HepG2 (cell line): Measurements from ENCODE around the gene C1orf115.

Source experiments
- AGO1 ChIP-seq: fragments of 200-400 bp; formaldehyde crosslinking; IDR thresholded peaks from 2 replicates; pipeline ENCODE4 v1.6.1; 2017; ENCODE audit warnings: mild to moderate bottlenecking, low read depth, low read length, moderate library complexity; ENCODE audit not compliant: poor library complexity, severe bottlenecking
- ATRX ChIP-seq: sonication (generic); formaldehyde crosslinking; IDR thresholded peaks from 2 replicates; pipeline ENCODE4 v1.4.0; 2020; ENCODE audit warnings: missing genetic modification reagents, borderline replicate concordance
- HIVEP1 ChIP-seq: sonication (generic); formaldehyde crosslinking; IDR thresholded peaks from 2 replicates; pipeline ENCODE4 v1.4.0; 2020; ENCODE audit warnings: mild to moderate bottlenecking, missing genetic modification reagents
- JUNB ChIP-seq: sonication (generic); formaldehyde crosslinking; IDR thresholded peaks from 2 replicates; pipeline ENCODE4 v1.8.0; 2022; ENCODE audit warnings: missing genetic modification reagents, mild to moderate bottlenecking, borderline replicate concordance
- RAD21 ChIP-seq: fragments of 450-650 bp; formaldehyde crosslinking; IDR thresholded peaks from 2 replicates; pipeline ENCODE4 v1.5.0; 2020; ENCODE audit warnings: mild to moderate bottlenecking
- REPIN1 ChIP-seq: sonication (generic); formaldehyde crosslinking; IDR thresholded peaks from 2 replicates; pipeline ENCODE4 v1.8.0; 2022; ENCODE audit warnings: missing genetic modification reagents, low read depth, mild to moderate bottlenecking, borderline replicate concordance
- TF ChIP-seq, protein P1 (sequence below): sonication (generic); formaldehyde crosslinking; IDR thresholded peaks from 2 replicates; pipeline ENCODE4 v1.4.0; 2020; ENCODE audit warnings: low read depth, missing genetic modification reagents
- TF ChIP-seq, protein P2 (sequence below): sonication (generic); formaldehyde crosslinking; IDR thresholded peaks from 2 replicates; pipeline ENCODE4 v1.5.0; 2020; ENCODE audit warnings: missing genetic modification reagents, mild to moderate bottlenecking, borderline replicate concordance
- TF ChIP-seq, protein P3 (sequence below): sonication (generic); formaldehyde crosslinking; IDR thresholded peaks from 2 replicates; pipeline ENCODE4 v1.4.0; 2020; ENCODE audit warnings: missing genetic modification reagents, borderline replicate concordance
- TF ChIP-seq, protein P4 (sequence below): sonication (generic); formaldehyde crosslinking; IDR thresholded peaks from 2 replicates; pipeline ENCODE4 v1.5.0; 2020; ENCODE audit warnings: mild to moderate bottlenecking, missing genetic modification reagents, moderate library complexity

DNA sequence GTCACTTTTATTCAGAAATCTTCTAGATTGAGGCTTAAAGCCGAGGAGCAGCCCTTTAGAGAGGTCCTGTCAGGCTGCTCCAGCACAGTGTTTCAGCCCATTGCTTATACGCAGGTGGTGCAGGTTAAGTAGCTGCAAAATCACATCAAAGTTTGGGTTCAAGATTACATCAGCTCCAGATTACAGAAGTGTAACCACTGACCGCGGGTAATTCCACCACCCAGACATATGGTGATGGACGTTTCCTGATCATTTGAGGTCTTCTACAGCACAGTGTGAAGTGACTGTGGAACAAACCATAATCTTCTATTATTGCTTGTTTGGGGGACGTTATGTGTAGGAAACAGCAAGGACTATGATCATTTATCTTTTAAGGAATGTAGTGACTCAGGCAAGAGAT, 11.8 kb downstream of the C1orf115 start:
- no peak for TF ChIP-seq JUNB (CRISPR knock-in tag)
- no peak for TF ChIP-seq ATRX
- TF ChIP-seq, protein P1, sequence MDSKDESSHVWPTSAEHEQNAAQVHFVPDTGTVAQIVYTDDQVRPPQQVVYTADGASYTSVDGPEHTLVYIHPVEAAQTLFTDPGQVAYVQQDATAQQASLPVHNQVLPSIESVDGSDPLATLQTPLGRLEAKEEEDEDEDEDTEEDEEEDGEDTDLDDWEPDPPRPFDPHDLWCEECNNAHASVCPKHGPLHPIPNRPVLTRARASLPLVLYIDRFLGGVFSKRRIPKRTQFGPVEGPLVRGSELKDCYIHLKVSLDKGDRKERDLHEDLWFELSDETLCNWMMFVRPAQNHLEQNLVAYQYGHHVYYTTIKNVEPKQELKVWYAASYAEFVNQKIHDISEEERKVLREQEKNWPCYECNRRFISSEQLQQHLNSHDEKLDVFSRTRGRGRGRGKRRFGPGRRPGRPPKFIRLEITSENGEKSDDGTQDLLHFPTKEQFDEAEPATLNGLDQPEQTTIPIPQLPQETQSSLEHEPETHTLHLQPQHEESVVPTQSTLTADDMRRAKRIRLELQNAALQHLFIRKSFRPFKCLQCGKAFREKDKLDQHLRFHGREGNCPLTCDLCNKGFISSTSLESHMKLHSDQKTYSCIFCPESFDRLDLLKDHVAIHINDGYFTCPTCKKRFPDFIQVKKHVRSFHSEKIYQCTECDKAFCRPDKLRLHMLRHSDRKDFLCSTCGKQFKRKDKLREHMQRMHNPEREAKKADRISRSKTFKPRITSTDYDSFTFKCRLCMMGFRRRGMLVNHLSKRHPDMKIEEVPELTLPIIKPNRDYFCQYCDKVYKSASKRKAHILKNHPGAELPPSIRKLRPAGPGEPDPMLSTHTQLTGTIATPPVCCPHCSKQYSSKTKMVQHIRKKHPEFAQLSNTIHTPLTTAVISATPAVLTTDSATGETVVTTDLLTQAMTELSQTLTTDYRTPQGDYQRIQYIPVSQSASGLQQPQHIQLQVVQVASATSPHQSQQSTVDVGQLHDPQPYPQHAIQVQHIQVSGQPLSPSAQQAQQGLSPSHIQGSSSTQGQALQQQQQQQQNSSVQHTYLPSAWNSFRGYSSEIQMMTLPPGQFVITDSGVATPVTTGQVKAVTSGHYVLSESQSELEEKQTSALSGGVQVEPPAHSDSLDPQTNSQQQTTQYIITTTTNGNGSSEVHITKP (CRISPR knock-in tag): no peak
- TF ChIP-seq, protein P2, sequence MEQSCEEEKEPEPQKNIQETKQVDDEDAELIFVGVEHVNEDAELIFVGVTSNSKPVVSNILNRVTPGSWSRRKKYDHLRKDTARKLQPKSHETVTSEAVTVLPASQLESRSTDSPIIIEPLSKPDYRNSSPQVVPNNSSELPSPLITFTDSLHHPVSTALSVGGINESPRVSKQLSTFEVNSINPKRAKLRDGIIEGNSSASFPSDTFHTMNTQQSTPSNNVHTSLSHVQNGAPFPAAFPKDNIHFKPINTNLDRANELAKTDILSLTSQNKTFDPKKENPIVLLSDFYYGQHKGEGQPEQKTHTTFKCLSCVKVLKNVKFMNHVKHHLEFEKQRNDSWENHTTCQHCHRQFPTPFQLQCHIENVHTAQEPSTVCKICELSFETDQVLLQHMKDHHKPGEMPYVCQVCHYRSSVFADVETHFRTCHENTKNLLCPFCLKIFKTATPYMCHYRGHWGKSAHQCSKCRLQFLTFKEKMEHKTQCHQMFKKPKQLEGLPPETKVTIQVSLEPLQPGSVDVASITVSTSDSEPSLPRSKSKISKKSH (CRISPR knock-in tag): no peak
- TF ChIP-seq REPIN1 (CRISPR knock-in tag): no peak
- TF ChIP-seq, protein P3, sequence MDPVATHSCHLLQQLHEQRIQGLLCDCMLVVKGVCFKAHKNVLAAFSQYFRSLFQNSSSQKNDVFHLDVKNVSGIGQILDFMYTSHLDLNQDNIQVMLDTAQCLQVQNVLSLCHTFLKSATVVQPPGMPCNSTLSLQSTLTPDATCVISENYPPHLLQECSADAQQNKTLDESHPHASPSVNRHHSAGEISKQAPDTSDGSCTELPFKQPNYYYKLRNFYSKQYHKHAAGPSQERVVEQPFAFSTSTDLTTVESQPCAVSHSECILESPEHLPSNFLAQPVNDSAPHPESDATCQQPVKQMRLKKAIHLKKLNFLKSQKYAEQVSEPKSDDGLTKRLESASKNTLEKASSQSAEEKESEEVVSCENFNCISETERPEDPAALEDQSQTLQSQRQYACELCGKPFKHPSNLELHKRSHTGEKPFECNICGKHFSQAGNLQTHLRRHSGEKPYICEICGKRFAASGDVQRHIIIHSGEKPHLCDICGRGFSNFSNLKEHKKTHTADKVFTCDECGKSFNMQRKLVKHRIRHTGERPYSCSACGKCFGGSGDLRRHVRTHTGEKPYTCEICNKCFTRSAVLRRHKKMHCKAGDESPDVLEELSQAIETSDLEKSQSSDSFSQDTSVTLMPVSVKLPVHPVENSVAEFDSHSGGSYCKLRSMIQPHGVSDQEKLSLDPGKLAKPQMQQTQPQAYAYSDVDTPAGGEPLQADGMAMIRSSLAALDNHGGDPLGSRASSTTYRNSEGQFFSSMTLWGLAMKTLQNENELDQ (CRISPR knock-in tag): no peak
- TF ChIP-seq AGO1: no peak
- no peak for TF ChIP-seq RAD21 (CRISPR knock-in tag)
- no peak for TF ChIP-seq HIVEP1 (CRISPR knock-in tag)
- TF ChIP-seq, protein P4, sequence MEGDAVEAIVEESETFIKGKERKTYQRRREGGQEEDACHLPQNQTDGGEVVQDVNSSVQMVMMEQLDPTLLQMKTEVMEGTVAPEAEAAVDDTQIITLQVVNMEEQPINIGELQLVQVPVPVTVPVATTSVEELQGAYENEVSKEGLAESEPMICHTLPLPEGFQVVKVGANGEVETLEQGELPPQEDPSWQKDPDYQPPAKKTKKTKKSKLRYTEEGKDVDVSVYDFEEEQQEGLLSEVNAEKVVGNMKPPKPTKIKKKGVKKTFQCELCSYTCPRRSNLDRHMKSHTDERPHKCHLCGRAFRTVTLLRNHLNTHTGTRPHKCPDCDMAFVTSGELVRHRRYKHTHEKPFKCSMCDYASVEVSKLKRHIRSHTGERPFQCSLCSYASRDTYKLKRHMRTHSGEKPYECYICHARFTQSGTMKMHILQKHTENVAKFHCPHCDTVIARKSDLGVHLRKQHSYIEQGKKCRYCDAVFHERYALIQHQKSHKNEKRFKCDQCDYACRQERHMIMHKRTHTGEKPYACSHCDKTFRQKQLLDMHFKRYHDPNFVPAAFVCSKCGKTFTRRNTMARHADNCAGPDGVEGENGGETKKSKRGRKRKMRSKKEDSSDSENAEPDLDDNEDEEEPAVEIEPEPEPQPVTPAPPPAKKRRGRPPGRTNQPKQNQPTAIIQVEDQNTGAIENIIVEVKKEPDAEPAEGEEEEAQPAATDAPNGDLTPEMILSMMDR (CRISPR knock-in tag): no peak
